SH-SY5Y (cell line): Measurements from ENCODE around the gene ID3.

Experiments
- GATA2 ChIP-seq: IDR thresholded peaks from 2 replicates; pipeline ENCODE4 v1.6.1; 2011; ENCODE audit warnings: mild to moderate bottlenecking, low read depth, low read length
- GATA3 ChIP-seq: IDR thresholded peaks from 2 replicates; pipeline ENCODE4 v1.6.1; 2011; ENCODE audit warnings: low read depth, mild to moderate bottlenecking, low read length, moderate library complexity

GRCh38 chr1:23528250-23528978, 30.9 kb downstream of the ID3 start:
- TF ChIP-seq GATA3 (no peak), GATA2 (no peak)
